ENCODE measurements around the gene COL6A1. TPM values are rescaled to one million over a fixed set of nuclear protein-coding genes. Genes with fewer than 3 reads are reported as not detected.
"Not testable (repeated sequence)": the region's sequence is repeated elsewhere in the genome, so short reads cannot be mapped to it uniquely, and the experiment has no call there.

Gene COL6A1
- total and polyA plus RNA-seq, 2 donors (not counting 3 experiments of a cell fraction or from before 2014, with no cell fraction given): 30.1 to 42.4 TPM

GRCh38 chr21:46046906-46047305 is 65.3 kb downstream of the COL6A1 start:
- H3K9me3 ChIP-seq (replicated peaks; ENCODE audit: control insufficient read depth, insufficient read depth, low read length); H3K27ac ChIP-seq (ENCODE audit: insufficient read depth, low read depth, low read length); H3K36me3 ChIP-seq (ENCODE audit: control insufficient read depth in 2 of 2, extremely low read depth in 1 of 2, insufficient read depth in 2 of 2, low read length in 2 of 2); dilution Hi-C loops (cut with MboI; ENCODE audit: extremely low pct_ligation_motif_present, low sequenced_read_pairs); FAIRE-seq; H2AFZ ChIP-seq (ENCODE audit: low read depth, low read length); intact Hi-C loops (cut with micrococcal nuclease); DNase-seq (ENCODE audit: low read depth, low spot score); H3K27me3 ChIP-seq (ENCODE audit: control insufficient read depth in 2 of 2, insufficient read depth in 2 of 2, low read length in 2 of 2); H3K79me2 ChIP-seq (ENCODE audit: control insufficient read depth, insufficient read depth, low read length); H4K20me1 ChIP-seq (replicated peaks; ENCODE audit: control insufficient read depth, extremely low read depth, insufficient read depth, low read length); POLR2A ChIA-PET; H3K9ac ChIP-seq (replicated peaks; ENCODE audit: extremely low read depth, insufficient read depth, low read length); H3K9me1 ChIP-seq (replicated peaks; ENCODE audit: control insufficient read depth, extremely low read depth, insufficient read depth, low read length); CTCF ChIA-PET; H3K4me3 ChIP-seq (replicated peaks in 1 of 3; ENCODE audit: insufficient read depth in 1 of 3, low read depth in 1 of 3, low read length in 3 of 3); BruUV-seq (replicated peaks); H3K4me1 ChIP-seq (ENCODE audit: control insufficient read depth, extremely low read depth, insufficient read depth, low read length); H3K4me2 ChIP-seq (ENCODE audit: insufficient read depth, low read length): not testable (repeated sequence)

DNA sequence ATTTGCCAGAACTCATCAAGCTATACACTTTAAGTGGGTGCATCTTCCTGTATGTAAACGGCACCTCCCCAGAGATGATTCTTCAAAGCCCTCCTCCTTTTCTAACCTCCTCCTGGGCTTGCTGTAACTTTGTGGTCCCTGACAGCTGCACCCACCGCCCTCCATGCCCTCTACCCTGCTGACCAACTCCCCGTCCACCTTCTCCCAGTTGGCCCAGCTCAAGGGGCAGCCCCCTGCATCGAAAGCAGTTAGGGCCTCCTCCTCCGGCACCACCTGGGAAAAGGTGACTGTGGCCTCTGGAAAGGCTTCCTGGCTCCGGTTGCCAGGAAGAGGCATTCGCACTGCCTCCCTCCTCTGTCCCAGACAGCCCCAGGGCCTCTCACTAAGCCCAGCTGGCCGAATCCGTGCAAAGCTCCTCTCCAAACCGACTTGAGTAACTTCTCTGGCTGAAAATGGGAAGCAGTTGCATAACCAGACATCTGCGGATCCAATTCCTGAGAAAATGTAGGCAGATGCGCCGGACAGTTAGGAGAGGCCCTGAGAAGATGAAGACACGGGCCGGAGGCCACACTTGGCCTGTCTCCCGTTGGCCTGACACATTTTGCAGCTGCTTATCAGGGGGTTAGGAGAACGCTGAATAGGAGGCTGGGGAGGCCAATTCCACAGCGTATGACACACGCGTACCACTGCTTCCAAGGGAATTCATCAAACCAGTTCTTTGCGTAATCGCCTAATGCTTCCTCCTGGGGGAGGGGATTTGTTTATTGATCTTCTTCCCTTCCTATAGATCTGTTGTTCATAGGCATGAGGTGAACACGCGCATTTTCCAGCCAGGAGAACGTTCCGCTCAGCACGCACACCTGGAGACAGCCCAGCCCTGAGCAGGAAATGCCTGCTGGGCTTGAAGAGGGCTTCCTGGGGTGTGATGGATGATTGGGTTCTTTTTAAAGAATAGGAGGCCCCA is 67.6 kb downstream of the COL6A1 start:
- H3K4me3 ChIP-seq (replicated peaks in 1 of 3; ENCODE audit: insufficient read depth in 1 of 3, low read depth in 1 of 3, low read length in 3 of 3): no peak overlapping the region
- no peak for FAIRE-seq
- BruUV-seq (replicated peaks): no TSS peak
- H2AFZ ChIP-seq (ENCODE audit: low read depth, low read length): no peak overlapping the region
- intact Hi-C loops (cut with micrococcal nuclease): no loop called here
- no peak for DNase-seq (ENCODE audit: low read depth, low spot score)
- ChIA-PET POLR2A (no interaction called here), CTCF (no interaction called here)
- H3K9me3 ChIP-seq (replicated peaks; ENCODE audit: control insufficient read depth, insufficient read depth, low read length): no peaks in the 10 kb centered on the region
- no peak overlapping the region for H3K9ac ChIP-seq (replicated peaks; ENCODE audit: extremely low read depth, insufficient read depth, low read length)
- no peak overlapping the region for H3K4me2 ChIP-seq (ENCODE audit: insufficient read depth, low read length)
- no peaks in the 10 kb centered on the region for H3K36me3 ChIP-seq (ENCODE audit: control insufficient read depth in 2 of 2, extremely low read depth in 1 of 2, insufficient read depth in 2 of 2, low read length in 2 of 2)
- no peaks in the 10 kb centered on the region for H3K27me3 ChIP-seq (ENCODE audit: control insufficient read depth in 2 of 2, insufficient read depth in 2 of 2, low read length in 2 of 2)
- dilution Hi-C loops (cut with MboI; ENCODE audit: extremely low pct_ligation_motif_present, low sequenced_read_pairs): no loop called here
- H3K9me1 ChIP-seq (replicated peaks; ENCODE audit: control insufficient read depth, extremely low read depth, insufficient read depth, low read length): no peaks in the 10 kb centered on the region
- TF ChIP-seq POLR2A (IDR thresholded peaks at IDR 0.05; ENCODE audit: low read depth, low read length): no peak
- TF ChIP-seq, protein P1, sequence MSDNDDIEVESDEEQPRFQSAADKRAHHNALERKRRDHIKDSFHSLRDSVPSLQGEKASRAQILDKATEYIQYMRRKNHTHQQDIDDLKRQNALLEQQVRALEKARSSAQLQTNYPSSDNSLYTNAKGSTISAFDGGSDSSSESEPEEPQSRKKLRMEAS (IDR thresholded peaks at IDR 0.05; ENCODE audit: insufficient read depth, insufficient read length): no peak
- TF ChIP-seq, protein P2, sequence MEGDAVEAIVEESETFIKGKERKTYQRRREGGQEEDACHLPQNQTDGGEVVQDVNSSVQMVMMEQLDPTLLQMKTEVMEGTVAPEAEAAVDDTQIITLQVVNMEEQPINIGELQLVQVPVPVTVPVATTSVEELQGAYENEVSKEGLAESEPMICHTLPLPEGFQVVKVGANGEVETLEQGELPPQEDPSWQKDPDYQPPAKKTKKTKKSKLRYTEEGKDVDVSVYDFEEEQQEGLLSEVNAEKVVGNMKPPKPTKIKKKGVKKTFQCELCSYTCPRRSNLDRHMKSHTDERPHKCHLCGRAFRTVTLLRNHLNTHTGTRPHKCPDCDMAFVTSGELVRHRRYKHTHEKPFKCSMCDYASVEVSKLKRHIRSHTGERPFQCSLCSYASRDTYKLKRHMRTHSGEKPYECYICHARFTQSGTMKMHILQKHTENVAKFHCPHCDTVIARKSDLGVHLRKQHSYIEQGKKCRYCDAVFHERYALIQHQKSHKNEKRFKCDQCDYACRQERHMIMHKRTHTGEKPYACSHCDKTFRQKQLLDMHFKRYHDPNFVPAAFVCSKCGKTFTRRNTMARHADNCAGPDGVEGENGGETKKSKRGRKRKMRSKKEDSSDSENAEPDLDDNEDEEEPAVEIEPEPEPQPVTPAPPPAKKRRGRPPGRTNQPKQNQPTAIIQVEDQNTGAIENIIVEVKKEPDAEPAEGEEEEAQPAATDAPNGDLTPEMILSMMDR (IDR thresholded peaks at IDR 0.05; ENCODE audit: extremely low read depth in 1 of 2, insufficient read depth in 1 of 2, low read depth in 1 of 2, low read length in 2 of 2): no peak
- H4K20me1 ChIP-seq (replicated peaks; ENCODE audit: control insufficient read depth, extremely low read depth, insufficient read depth, low read length): no peaks in the 10 kb centered on the region
- no peaks in the 10 kb centered on the region for H3K4me1 ChIP-seq (ENCODE audit: control insufficient read depth, extremely low read depth, insufficient read depth, low read length)
- H3K79me2 ChIP-seq (ENCODE audit: control insufficient read depth, insufficient read depth, low read length): no peaks in the 10 kb centered on the region
- no peak overlapping the region for H3K27ac ChIP-seq (ENCODE audit: insufficient read depth, low read depth, low read length)

All from endothelial cell of umbilical vein (primary cell).